ENCODE data around the gene TBC1D20. TPM values are rescaled to one million over a fixed set of nuclear protein-coding genes. Genes with fewer than 3 reads are reported as not detected.
"Not testable (repeated sequence)": the region's sequence is repeated elsewhere in the genome, so short reads cannot be mapped to it uniquely, and the experiment has no call there.

Gene TBC1D20
- total RNA-seq, 2 experiments from 2014 or later, result 22.2 to 23.8 TPM

DNA sequence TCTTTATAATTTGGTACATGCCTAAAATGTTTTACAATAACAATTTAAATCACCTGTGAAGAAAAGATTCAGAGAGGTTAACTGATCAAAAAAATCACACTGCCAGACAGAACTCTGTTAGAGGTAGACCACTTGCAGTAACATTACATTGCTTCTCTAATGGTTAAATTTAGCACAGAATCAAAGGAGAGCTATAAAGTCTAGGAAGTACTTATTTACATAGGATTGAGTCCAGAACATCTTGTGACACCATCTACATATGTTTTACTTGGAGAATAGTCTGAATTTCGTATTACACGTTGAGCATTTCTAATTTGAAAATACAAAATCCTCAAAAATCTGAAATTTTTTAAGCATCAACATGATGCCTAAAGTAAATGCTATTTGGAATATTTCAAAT lies 17.2 kb upstream of the TBC1D20 start:
- TF ChIP-seq, protein P1, sequence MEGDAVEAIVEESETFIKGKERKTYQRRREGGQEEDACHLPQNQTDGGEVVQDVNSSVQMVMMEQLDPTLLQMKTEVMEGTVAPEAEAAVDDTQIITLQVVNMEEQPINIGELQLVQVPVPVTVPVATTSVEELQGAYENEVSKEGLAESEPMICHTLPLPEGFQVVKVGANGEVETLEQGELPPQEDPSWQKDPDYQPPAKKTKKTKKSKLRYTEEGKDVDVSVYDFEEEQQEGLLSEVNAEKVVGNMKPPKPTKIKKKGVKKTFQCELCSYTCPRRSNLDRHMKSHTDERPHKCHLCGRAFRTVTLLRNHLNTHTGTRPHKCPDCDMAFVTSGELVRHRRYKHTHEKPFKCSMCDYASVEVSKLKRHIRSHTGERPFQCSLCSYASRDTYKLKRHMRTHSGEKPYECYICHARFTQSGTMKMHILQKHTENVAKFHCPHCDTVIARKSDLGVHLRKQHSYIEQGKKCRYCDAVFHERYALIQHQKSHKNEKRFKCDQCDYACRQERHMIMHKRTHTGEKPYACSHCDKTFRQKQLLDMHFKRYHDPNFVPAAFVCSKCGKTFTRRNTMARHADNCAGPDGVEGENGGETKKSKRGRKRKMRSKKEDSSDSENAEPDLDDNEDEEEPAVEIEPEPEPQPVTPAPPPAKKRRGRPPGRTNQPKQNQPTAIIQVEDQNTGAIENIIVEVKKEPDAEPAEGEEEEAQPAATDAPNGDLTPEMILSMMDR (IDR thresholded peaks at IDR 0.05), result no peak
- Mint-ChIP-seq H3K4me1 (ENCODE audit: low read depth) (peaks cover 18% of the 10 kb centered on the region), H3K27ac (no peak overlapping the region), H3K9me3 (no peaks in the 10 kb centered on the region), H3K4me3 (no peak overlapping the region), H3K27me3 (no peaks in the 10 kb centered on the region), H3K36me3 (ENCODE audit: low read depth) (peaks cover 33% of the 10 kb centered on the region)
- DNase-seq (no peak), ATAC-seq (no peak)
- CTCF ChIA-PET, result interaction anchor here (0.6 to 2.5 kb wide), 11 partner anchors 10 to 166 kb away, joined by 3 to 8 read pairs (median 5); no protein-coding TSS in a partner anchor
- intact Hi-C loops (cut with micrococcal nuclease), result loop anchor here (1.0 kb wide), 1 partner anchor 125 kb away; no protein-coding TSS in a partner anchor
- POLR2A ChIA-PET, result no interaction called here

DNA sequence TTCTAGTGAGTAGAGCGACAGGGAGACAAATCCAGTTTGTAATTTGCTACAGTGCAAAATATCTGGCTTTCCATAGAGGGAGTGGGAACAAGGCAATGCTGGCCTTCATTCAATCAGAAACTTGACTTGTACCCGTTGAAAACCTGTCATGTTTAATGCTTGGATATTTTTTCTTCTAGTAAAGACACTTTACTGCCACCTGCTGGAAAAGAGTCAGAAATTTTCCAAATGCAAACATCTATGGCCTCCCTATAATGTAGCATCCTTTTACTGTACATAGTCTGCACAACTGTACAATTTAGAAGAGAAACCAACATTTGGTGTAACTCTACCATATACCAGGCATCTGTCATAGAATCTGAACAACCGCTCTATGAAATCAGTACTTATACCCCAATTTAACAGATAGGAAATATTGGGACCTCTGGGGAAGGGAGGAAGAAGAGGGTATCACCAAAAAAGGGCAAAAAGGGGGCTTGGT lies 16.7 kb upstream of the TBC1D20 start:
- POLR2A ChIA-PET, result interaction anchor here (1.0 kb wide), 1 partner anchor 113 kb away, joined by 3 read pairs; no protein-coding TSS in a partner anchor
- intact Hi-C loops (cut with micrococcal nuclease), result loop anchor here (1.0 kb wide), 1 partner anchor 125 kb away; no protein-coding TSS in a partner anchor
- H3K4me1 Mint-ChIP-seq (ENCODE audit: low read depth), result peaks cover 18% of the 10 kb centered on the region
- H3K27ac Mint-ChIP-seq, result no peak overlapping the region
- H3K36me3 Mint-ChIP-seq (ENCODE audit: low read depth), result peaks cover 28% of the 10 kb centered on the region
- no peak overlapping the region for H3K4me3 Mint-ChIP-seq
- CTCF ChIA-PET, result interaction anchor here (0.6 to 2.5 kb wide), 13 partner anchors 12 to 167 kb away, joined by 3 to 12 read pairs (median 4); no protein-coding TSS in a partner anchor
- no peaks in the 10 kb centered on the region for H3K9me3 Mint-ChIP-seq
- DNase-seq (peak; percentile 38), ATAC-seq (peak; percentile 72)
- TF ChIP-seq, protein P1 (IDR thresholded peaks at IDR 0.05), result peak; percentile 84
- no peaks in the 10 kb centered on the region for H3K27me3 Mint-ChIP-seq

DNA sequence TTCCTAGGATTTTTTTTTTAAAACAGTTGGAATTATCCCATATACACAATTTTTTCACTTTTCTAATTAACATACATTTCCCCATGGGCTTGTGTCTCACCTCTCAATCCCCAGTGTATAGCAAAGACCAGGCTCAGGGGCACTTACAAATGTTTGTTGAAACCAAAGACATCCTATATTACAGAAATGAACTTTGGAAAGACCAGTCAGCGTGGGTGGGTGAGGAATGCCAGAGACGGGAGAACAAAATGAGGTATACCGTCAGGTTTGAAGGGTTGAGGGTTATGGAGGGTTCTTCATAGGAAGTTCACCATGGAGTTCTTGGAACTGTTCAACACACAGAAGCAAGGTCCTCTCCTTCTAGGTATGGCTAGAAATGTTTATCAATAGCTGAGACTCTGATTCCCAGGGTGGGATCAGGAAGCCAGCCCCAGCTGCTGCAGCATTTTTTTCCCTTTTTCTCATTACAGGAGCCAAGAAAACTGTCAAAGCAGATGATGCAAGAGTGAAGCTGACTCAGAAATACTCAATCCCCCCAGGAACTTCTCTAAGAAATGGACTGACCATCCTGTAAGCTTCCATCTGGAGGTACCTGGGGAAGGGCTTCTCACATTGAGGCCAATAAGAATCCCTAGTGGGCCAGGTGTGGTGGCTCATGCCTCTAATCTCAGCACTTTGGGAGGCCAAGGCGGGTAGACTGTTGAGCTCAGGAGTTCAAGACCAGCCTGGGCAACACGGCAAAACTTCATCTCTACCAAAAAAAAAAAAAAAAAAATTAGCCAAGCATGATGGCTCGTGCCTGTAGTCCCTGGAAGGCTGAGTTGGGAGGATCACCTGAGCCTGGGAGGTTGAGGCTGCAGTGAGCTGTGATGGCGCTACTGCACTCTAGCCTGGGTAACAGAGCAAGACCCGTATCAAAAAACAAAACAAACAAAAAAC lies 15.9 kb upstream of the TBC1D20 start:
- no peaks in the 10 kb centered on the region for H3K9me3 Mint-ChIP-seq
- ChIA-PET CTCF (interaction anchor here (0.7 to 2.5 kb wide), 12 partner anchors 15 to 270 kb away, joined by 3 to 12 read pairs (median 5); no protein-coding TSS in a partner anchor), POLR2A (interaction anchor here (1.0 kb wide), 1 partner anchor 112 kb away, joined by 3 read pairs; no protein-coding TSS in a partner anchor)
- no peak overlapping the region for H3K27ac Mint-ChIP-seq
- intact Hi-C loops (cut with micrococcal nuclease), result no loop called here
- no peaks in the 10 kb centered on the region for H3K27me3 Mint-ChIP-seq
- TF ChIP-seq, protein P1 (IDR thresholded peaks at IDR 0.05), result no peak
- no peak for DNase-seq
- no peak for ATAC-seq
- H3K36me3 Mint-ChIP-seq (ENCODE audit: low read depth), result peaks cover 25% of the 10 kb centered on the region
- H3K4me1 Mint-ChIP-seq (ENCODE audit: low read depth), result peaks cover 18% of the 10 kb centered on the region
- no peak overlapping the region for H3K4me3 Mint-ChIP-seq

DNA sequence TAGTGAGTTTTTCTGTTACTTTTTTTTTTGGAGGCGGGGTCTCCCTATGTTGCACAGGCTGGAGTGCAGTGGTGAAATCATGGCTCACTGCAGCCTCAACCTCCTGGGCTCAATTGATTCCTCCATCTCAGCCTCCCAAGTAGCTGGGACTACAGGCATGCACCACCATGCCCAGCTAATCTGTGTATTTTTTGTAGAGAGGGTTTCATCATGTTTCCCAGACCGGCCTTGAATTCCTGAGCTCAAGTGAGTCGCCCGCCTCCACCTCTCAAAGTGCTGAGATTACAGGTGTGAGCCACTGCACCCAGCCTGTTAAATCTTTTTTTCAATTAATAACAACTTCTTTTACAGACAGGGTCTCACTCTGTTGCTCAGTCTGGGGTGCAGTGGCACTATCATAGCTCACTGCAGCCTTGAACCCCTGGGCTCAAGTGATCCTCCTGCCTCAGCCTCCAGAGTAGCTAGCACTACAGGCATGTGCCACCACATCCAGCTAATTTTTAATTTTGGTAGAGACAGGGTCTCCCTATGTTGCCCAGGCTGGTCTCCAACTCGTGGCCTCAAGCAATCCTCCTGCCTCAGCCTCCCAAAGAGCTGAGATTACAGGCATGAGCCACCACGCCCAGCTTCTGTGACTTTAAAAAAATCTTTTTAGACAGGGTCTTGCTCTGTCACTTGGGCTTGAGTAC lies 14.4 kb upstream of the TBC1D20 start:
- POLR2A ChIA-PET, result interaction anchor here (0.7 to 1.8 kb wide), 4 partner anchors 11 to 178 kb away, joined by 3 to 4 read pairs (median 3); no protein-coding TSS in a partner anchor
- intact Hi-C loops (cut with micrococcal nuclease), result not testable (repeated sequence)
- CTCF ChIA-PET, result interaction anchor here (1.0 to 2.5 kb wide), 5 partner anchors 11 to 123 kb away, joined by 3 to 16 read pairs (median 7); no protein-coding TSS in a partner anchor

More for the DNA sequence above, 14.4 kb upstream of the TBC1D20 start:
- not testable (repeated sequence) for DNase-seq; H3K4me1 Mint-ChIP-seq (ENCODE audit: low read depth); ATAC-seq; H3K4me3 Mint-ChIP-seq; H3K9me3 Mint-ChIP-seq; H3K27me3 Mint-ChIP-seq; H3K27ac Mint-ChIP-seq
- peaks cover 16% of the 10 kb centered on the region for H3K36me3 Mint-ChIP-seq (ENCODE audit: low read depth)
